Effector memory CD4-positive, alpha-beta T cell (primary cell): ENCODE data around the gene PCK2.
A peak's percentile ranks its signal among the peaks of the same experiment; 100 is the strongest.
"Not testable (repeated sequence)": the region's sequence is repeated elsewhere in the genome, so short reads cannot be mapped to it uniquely, and the experiment has no call there.

ENCODE experiments used
- DNase-seq, 3 donors: peaks; one replicate each; pipeline ENCODE4 v3.0.0-alpha.2; 2020
- H3K27ac ChIP-seq: 2 replicates; pipeline ENCODE4 v1.7.0; 2013; ENCODE audit warnings: mild to moderate bottlenecking, low read length, moderate library complexity; ENCODE audit not compliant: insufficient read depth, poor library complexity, severe bottlenecking
- H3K27me3 ChIP-seq: replicated peaks from 2 replicates; pipeline ENCODE4 v1.7.0; 2013; ENCODE audit warnings: mild to moderate bottlenecking, low read length; ENCODE audit not compliant: insufficient read depth, control insufficient read depth, poor library complexity, severe bottlenecking
- H3K36me3 ChIP-seq: 2 replicates; pipeline ENCODE4 v1.7.0; 2013; ENCODE audit warnings: mild to moderate bottlenecking, low read length, moderate library complexity; ENCODE audit not compliant: control insufficient read depth, insufficient read depth
- H3K4me1 ChIP-seq: 2 replicates; pipeline ENCODE4 v1.7.0; 2013; ENCODE audit warnings: low read length, mild to moderate bottlenecking; ENCODE audit not compliant: control insufficient read depth, insufficient read depth, poor library complexity, severe bottlenecking
- H3K4me3 ChIP-seq: 2 replicates; pipeline ENCODE4 v1.7.0; 2013; ENCODE audit warnings: low read length, low read depth, mild to moderate bottlenecking; ENCODE audit not compliant: insufficient read depth, poor library complexity, severe bottlenecking
- H3K9me3 ChIP-seq: 2 replicates; pipeline ENCODE4 v1.7.0; 2013; ENCODE audit warnings: mild to moderate bottlenecking, low read length, moderate library complexity; ENCODE audit not compliant: control insufficient read depth

PCK2 gene

DNA sequence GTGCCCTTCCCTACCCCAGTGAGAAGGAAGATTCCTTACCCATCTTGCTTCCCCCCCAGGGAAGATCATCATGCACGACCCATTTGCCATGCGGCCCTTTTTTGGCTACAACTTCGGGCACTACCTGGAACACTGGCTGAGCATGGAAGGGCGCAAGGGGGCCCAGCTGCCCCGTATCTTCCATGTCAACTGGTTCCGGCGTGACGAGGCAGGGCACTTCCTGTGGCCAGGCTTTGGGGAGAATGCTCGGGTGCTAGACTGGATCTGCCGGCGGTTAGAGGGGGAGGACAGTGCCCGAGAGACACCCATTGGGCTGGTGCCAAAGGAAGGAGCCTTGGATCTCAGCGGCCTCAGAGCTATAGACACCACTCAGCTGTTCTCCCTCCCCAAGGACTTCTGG lies 9.3 kb downstream of the PCK2 start:
- H3K4me3 ChIP-seq, result no peak overlapping the region
- H3K4me1 ChIP-seq, result no peaks in the 10 kb centered on the region
- peaks cover 27% of the 10 kb centered on the region for H3K36me3 ChIP-seq
- no peak for DNase-seq
- no peak overlapping the region for H3K27ac ChIP-seq
- H3K9me3 ChIP-seq, result no peaks in the 10 kb centered on the region
- H3K27me3 ChIP-seq, result no peaks in the 10 kb centered on the region

DNA sequence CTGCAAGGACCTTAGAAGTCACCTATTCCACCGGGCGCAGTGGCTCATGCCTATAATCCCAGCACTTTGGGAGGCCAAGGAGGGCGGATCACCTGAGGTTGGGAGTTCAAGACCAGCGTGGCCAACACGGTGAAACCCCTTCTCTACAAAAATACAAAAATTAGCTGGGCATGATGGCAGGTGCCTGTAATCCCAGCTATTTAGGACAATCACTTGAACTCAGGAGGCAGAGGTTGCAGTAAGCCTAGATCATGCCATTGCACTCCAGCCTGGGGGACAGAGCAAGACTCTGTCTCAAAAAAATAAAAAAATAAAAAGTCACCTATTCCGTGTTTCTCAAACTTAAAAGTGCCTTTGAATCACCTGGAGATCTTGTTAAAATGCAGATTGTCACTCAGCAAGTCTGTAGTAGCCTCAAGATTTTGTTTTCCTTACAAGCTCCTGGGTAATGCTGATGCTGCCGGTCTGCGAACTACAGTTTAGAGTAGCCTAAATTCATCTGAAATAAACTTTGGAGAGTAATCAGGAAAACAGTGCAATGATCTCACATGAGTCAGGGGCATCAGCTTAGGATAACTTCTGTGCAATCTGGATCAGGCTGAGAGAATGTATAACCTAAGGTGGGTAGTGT lies 11.6 kb downstream of the PCK2 start:
- DNase-seq, H3K4me1 ChIP-seq, H3K27me3 ChIP-seq, H3K9me3 ChIP-seq, H3K27ac ChIP-seq, H3K4me3 ChIP-seq: not testable (repeated sequence)
- peaks cover 12% of the 10 kb centered on the region for H3K36me3 ChIP-seq

DNA sequence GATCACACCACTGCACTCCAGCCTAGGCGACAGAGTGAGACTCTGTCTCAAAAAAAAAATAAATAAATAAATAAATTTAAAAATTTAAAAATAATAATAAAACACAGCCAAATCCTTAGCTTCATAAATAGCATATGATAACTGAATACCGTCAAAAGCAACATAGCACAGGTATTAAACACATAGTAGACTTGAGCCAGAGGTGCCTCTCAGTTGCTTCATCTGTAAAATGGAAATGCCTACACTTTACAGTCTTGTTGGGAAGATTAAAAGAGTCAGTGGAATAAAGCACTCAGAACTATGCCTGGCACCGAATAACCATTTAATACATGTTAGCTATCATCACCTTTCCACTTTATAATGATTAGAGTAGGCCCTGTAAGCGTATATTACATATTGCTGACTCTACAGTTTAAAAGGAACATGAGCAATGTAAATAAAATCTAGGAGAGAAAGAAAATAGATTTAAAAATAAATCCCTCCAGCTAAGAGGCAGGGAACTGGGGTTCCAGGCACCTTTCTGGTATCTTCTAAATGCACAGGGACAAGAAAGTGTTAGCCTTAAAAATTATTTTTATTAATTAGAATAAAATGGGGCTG lies 12.7 kb downstream of the PCK2 start:
- Histone ChIP-seq H3K4me1 (peaks cover 8% of the 10 kb centered on the region), H3K9me3 (no peaks in the 10 kb centered on the region), H3K36me3 (peaks cover 12% of the 10 kb centered on the region), H3K27ac (no peak overlapping the region), H3K27me3 (no peaks in the 10 kb centered on the region), H3K4me3 (no peak overlapping the region)
- no peak for DNase-seq

DNA sequence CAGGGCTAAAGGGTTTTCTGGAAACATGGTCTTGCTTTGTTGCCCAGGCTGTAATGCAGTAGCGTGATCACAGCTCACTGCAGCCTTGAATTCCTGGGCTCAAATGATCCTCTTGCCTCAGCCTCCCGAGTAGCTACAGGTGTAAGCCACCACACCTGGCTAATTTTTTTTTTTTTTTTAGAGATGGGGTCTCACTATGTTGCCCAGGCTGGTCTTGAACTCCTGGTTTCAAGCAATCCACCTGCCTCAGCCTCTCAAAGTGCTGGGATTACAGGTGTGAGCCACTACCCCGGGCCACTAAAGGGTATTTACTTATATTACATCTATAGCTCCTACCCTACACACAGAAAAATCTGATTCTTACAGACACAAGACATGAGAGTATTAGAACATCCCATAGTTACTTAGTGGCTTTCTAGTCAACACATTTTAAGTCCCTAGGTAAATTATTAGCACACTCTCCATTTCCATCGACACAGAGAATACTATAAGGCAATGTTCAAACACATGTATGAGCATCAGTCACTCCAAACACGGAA lies 14.3 kb downstream of the PCK2 start:
- peaks cover 8% of the 10 kb centered on the region for H3K4me1 ChIP-seq
- no peak overlapping the region for H3K4me3 ChIP-seq
- H3K9me3 ChIP-seq, result no peaks in the 10 kb centered on the region
- H3K27me3 ChIP-seq, result no peaks in the 10 kb centered on the region
- H3K36me3 ChIP-seq, result peaks cover 5% of the 10 kb centered on the region
- peak overlapping the region; percentile 53 for H3K27ac ChIP-seq
- no peak for DNase-seq

DNA sequence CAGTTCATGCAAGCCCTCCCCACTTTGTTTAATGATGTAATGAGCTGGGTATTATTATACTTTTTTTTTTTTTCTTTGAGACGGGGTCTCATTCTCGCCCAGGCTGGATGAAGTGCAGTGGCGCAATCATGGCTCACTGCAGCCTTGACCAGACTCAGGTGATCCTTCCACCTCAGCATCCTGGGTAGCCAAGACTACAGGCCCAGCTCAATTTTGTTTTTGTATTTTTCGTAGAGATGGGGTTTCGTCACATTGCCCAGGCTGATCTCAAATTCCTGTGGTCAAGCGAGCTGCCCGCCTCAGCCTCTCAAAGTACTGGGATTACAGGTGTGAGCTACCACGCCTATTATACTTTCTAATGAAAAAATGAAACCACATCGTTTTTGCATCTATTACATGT lies 15.9 kb downstream of the PCK2 start:
- no peak overlapping the region for H3K27ac ChIP-seq
- no peaks in the 10 kb centered on the region for H3K27me3 ChIP-seq
- peaks cover 8% of the 10 kb centered on the region for H3K4me1 ChIP-seq
- no peaks in the 10 kb centered on the region for H3K9me3 ChIP-seq
- no peak overlapping the region for H3K4me3 ChIP-seq
- H3K36me3 ChIP-seq, result no peaks in the 10 kb centered on the region
- DNase-seq, result no peak

DNA sequence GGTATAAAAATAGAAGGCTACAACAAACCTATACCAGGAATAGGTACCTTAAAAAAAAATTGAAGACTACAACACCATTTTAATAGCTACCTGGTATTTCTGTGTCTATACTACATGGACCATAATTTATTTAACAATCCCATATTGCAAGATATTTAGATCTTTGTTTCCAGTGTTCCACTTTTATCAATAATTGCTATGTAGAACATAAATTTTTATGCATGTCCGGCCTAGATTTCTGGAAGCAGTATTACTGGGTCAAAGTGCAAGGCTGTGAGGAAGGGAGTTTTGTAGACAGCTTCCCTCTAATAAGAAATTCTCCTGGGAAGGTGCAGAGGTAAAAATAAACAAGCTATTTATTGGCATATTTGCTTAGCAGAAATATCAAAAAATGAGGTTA lies 16.4 kb downstream of the PCK2 start:
- peaks cover 9% of the 10 kb centered on the region for H3K4me1 ChIP-seq
- no peak overlapping the region for H3K27ac ChIP-seq
- H3K9me3 ChIP-seq, result no peaks in the 10 kb centered on the region
- DNase-seq, result no peak
- no peaks in the 10 kb centered on the region for H3K27me3 ChIP-seq
- no peak overlapping the region for H3K4me3 ChIP-seq
- no peaks in the 10 kb centered on the region for H3K36me3 ChIP-seq

DNA sequence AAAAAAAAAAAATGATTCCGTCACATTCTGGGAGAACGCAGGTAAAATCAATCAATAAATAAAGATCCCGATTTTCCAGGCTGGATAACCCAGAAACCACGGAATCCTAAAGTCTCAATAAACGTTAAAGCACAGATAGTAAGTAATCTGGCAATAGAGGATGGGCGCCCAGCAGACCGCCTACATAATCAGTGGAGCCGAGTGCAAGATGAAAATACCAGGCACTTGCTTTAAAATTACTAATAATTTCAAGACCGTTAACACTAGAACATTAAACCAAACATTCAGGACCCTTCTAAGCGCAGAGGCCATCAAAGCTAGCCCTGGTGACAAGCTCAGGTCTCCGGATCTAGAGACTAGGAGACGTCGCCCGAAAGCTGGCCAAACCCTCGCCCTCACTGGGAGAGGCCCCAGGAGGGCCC lies 19.3 kb downstream of the PCK2 start:
- Histone ChIP-seq H3K27me3 (no peaks in the 10 kb centered on the region), H3K36me3 (peaks cover 8% of the 10 kb centered on the region), H3K9me3 (no peaks in the 10 kb centered on the region), H3K4me1 (peaks cover 19% of the 10 kb centered on the region), H3K4me3 (peak overlapping the region; percentile 69), H3K27ac (peak overlapping the region; percentile 98)
- DNase-seq, result no peak

DNA sequence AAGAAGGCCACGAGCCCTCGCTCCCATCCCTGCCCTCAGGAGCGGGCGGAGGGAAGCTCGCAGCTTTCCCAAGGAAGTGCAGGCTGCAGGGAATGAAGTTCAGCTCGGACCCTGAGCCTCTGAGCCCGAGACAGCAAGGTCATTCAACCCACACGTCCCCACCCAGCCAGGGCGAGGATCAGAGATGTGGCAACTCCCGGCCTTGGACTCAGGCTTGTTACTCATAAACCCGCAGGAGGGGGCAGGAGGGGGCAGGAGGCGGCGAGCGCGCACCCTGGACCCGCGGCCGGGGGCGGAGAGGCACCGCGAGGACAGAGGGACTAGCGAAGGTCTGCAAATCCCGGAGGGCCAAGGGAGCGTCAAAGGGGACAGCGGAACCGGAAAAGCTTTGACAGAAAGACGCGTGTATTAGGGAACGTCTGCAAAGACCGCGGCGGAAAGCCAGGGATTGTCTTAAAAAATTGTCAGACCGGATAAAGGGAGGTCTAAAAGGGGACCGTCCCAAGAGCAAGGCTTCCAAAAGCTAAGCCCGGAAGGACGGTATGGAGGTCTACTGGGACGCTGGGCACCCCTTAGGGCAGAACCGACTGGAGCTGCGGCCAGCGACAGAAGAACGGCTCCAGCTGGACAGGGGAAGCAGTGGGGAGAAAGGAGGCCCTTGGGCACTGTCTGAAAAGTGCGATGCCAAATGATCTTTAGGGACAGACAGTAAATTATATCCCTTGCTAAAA lies 19.9 kb downstream of the PCK2 start:
- DNase-seq, result peak; percentile 64 to 79 (median 75)
- no peaks in the 10 kb centered on the region for H3K9me3 ChIP-seq
- H3K36me3 ChIP-seq, result peaks cover 14% of the 10 kb centered on the region
- H3K27me3 ChIP-seq, result no peaks in the 10 kb centered on the region
- peak overlapping the region; percentile 69 for H3K4me3 ChIP-seq
- peak overlapping the region; percentile 98 for H3K27ac ChIP-seq
- H3K4me1 ChIP-seq, result peaks cover 15% of the 10 kb centered on the region

DNA sequence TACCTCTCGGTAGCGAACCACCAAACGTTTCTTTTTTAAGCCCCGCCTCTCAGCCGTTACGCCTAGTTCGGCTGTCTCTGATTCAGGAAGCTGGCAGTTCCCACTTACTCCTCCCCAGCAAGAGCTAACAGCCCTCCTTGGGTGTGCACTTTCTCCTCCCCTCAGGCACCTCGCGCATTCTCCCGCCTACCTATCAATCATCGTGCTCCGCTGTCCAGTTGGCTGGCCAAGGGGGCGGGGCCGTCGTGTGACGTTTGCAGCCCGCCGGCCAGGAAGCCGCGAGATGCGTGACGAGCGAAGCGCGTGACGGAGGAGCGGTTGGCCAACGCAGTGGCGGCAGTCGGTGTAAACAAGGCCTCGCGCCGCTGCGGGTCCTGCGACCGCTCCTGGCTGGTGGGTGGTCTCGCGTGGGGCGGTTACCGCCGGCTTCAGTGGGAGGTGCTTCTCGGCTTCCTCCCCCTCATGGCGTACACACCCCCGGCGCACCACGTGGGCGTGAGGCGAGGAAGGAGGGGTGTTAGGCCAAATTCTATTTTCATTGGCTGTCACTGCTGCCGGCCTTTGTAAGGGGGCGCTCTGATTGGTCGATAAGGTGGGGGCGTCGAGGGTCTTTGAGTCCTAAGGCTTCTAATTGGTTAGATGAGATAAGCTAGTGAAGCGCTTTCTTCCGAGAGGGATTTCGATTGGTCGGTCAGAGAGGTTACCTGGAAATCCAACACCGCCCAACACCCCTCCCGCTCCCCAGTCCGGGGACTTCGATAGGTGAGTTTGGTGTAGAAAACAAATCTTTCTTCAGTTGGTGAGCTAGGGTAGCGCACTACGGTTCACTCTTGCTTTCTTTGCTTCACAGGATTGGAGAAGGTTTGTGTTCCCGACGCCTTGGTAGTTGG lies 20.7 kb downstream of the PCK2 start, which contains the start of the genes DCAF11 and NRL:
Gene DCAF11, plus strand, starts transcription at position 246 of the 890 bp plus-strand sequence. CDS start 818 bp downstream, outside the sequence.
Gene NRL, minus strand, starts transcription at position 418 of the 890 bp plus-strand sequence. CDS start 32,101 bp downstream, outside the sequence.
- Histone ChIP-seq H3K27me3 (no peaks in the 10 kb centered on the region), H3K9me3 (no peaks in the 10 kb centered on the region), H3K4me1 (peaks cover 12% of the 10 kb centered on the region), H3K36me3 (peaks cover 22% of the 10 kb centered on the region), H3K27ac (peak within 1 kb of the TSS; percentile 98), H3K4me3 (peak within 1 kb of the TSS; percentile 69)
- DNase-seq, result peak; percentile 97 to 98 (median 98)
